Stimulated activated CD4-positive, alpha-beta T cell treated with anti-CD3 and anti-CD28 coated beads, Interleukin-15, amount 100 ng/mL, for 24 hours (primary cell): ENCODE data around the gene FAR1.

ENCODE experiments used
- DNase-seq: peaks from one replicate; pipeline ENCODE4 v3.0.0-alpha.2; 2020

The FAR1 gene

DNA sequence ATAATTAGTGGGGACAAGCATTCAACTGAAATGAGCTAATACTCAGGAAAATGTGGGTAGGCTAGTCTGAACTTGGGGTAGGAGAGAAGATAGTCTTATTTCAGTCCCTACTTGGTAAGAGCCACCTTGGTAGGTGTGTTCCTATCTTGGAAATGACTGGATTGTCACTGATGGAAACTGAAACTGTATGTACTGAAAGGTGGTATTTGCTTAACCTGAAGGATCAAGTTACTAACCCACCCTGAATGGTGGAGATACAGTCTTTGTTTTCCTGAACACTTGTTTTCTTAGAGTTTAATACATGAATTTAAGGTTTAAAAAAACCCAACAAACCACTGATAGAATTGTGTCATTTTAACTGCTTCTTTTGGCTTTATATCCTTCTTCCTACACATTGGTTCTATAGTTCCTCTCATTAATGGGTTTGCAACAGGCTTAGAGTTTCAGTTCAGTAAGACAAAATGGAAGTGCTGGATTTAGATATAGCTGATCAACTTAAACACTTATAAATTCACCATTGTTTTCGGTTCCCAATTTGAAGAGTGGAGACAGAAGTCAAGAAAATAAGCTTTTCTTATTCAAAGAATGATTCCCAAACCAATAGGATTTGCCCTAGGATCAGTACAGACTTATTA lies 4.2 kb downstream of the FAR1 start:
- no peak for DNase-seq

GRCh38 chr11:13674799-13675509 lies 6.5 kb downstream of the FAR1 start:
- no peak for DNase-seq

GRCh38 chr11:13676576-13676975 lies 8.1 kb downstream of the FAR1 start:
- no peak for DNase-seq

DNA sequence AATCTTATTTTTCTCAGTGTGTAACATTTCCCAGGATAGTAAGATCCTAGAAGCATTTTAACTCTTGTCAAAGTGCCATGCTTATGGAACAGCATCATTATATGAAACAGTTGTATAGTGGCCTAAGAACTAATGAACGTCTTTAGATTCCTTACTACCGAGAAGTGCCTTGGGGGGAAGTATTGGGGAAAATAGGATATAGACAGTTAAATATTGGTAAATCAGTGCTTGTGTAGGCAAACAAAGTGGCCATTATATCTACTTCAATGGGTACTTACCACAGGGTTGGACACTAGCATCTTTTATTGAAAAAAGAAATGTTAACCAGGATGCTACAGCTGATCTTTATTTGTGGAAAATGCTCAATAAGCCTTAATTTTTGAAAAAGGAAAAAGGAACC lies 11.3 kb downstream of the FAR1 start:
- DNase-seq = no peak

DNA sequence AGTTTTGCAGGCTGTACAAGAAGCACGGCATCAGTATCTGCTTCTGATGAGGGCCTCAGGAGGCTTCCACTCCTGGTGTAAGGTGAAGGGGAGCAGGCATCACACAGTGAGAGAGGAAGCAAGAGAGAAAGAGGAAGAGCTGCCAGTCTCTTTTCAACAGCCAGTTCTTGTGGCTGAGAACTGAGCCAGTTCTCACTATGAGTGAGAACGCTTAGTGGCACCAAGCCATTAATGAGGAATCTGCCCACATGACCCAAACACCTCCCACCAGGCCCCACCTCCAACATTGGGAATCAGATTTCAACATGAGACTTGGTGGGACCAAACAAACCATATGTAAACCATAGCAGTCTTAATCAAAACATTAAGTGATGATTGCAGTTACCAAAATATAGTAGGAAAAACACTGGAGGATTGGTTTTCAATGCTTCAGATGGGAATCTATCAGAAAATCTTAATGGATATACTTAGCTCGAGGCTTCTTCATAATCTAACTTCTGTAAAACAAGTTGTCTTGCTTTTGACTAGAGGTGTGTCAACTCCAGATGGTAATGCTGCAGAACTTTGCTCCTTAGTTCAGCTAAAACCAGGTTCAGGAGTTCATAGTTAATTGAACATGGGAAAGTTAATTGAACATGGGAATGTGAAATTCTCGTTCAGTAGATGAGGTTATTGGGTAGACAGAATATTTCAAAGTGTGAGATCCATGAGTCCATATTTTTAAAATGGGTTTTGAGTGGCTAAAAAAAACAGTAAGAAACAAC lies 12.2 kb downstream of the FAR1 start:
- no peak for DNase-seq

- no peak for DNase-seq
Measured at GRCh38 chr11:13681446-13681845, 13.0 kb downstream of the FAR1 start.

DNA sequence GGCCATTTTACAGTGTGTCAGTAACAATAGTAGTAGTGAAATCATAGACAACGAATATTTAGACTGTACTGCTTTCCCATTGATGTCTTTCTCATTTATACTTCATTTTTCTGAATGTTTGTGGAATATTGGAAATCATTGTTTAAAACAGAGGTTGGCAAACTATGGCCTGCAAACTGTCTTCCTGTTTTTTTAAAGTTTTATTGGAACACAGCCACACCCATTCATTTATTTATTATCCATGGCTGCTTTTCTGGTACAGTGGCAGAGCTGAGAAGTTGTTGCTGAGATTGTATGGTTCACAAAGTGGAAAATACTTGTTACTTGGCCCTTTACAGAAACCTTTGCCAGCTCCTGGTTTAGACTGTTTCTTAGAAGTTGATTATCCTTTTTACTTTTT lies 13.7 kb downstream of the FAR1 start:
- DNase-seq = no peak

DNA sequence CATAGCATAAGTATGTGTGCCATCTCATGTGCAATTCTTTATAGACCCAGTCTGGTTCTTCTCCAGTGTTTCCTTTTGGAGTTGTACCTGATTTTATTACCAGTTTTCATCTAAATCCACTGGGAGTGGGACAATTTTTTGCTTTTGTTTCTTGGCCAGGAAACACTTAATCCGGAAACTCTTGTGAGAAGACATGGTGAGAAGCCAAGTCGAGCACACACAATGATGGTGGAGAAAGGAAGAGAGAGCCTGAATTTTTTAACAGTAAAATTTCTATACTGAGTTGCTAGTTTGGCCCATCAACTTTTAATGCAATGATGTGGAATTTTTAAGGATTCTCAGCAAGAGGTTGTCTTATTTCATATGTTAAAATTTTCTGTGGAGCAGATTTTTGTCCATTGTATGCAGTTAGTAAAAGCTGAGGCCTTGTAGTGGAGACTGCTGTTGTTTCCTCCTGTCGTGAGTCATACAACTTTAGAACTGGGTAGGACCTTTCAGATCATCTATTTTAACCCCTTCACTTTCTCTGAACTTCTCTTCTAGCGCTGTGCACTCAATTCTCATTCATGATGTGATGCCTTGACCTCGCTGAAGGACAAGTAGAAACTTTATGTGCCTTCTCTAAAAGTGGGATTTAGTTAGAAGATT lies 17.1 kb downstream of the FAR1 start:
- no peak for DNase-seq

- DNase-seq = no peak
Measured at GRCh38 chr11:13686776-13687175, 18.3 kb downstream of the FAR1 start.

DNA sequence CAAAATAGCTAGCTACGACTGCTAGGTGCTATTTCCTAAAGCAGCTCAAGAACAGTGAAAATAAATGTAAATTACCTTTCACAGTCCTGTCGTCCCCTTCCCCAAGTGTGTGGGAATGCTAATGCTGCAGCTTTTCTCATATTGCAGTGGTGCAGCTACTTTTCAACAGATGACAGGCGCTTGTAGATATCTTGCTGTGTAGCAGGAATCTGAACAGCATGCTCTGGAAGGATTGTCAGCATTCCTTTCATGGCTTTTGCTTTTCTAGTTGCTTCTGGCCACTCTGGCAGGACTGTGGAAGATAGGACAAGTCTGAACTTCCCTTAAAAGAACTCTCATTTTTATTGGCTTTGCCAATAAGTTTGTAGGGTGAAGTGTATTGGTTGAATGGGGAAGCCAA lies 18.8 kb downstream of the FAR1 start:
- no peak for DNase-seq

GRCh38 chr11:13691286-13691899 lies 22.9 kb downstream of the FAR1 start:
- DNase-seq = no peak

- no peak for DNase-seq
Measured at GRCh38 chr11:13692172-13692571, 23.7 kb downstream of the FAR1 start.

GRCh38 chr11:13694115-13694514 lies 25.6 kb downstream of the FAR1 start:
- no peak for DNase-seq

DNA sequence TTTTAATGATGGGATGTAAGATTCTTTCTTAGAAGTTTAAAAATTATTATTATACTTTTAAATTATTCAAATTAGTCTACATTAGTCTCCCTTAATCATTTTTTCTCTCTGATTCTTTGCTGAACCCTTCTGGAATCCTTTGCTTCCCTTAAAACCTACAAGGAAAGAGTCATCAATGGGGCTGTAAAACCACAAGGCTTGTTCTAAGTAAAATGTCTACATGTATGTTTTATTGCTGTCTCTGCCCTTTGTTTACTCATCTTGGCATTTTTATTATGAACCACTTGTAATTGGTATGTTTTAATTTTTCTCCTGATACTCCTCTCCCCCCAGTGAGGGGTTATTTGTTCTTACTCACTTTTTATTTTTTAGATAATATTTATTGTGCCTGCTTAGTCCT lies 27.4 kb downstream of the FAR1 start:
- no peak for DNase-seq

GRCh38 chr11:13697710-13698109 lies 29.2 kb downstream of the FAR1 start:
- no peak for DNase-seq

DNA sequence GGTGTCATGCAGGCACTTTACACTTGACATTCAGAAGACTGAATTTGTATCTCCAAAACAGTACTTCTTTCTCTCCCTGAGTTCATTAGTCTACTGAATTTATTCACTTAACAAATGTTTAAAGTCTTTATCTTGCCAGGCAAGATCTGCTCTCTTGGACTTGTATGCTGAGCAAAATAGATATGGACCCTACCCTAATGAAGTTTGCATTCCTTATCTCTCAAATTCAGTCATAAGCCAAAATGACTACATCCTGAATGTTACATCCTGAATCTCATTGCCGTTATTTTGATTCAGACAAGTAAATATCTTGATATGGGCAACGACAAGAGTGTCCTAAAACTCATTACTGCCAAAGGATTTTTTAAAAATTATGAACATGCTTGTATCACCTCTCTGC lies 29.7 kb downstream of the FAR1 start:
- no peak for DNase-seq

- no peak for DNase-seq
Measured at GRCh38 chr11:13699041-13699440, 30.6 kb downstream of the FAR1 start.

- DNase-seq = no peak
Measured at GRCh38 chr11:13699870-13700269, 31.4 kb downstream of the FAR1 start.

DNA sequence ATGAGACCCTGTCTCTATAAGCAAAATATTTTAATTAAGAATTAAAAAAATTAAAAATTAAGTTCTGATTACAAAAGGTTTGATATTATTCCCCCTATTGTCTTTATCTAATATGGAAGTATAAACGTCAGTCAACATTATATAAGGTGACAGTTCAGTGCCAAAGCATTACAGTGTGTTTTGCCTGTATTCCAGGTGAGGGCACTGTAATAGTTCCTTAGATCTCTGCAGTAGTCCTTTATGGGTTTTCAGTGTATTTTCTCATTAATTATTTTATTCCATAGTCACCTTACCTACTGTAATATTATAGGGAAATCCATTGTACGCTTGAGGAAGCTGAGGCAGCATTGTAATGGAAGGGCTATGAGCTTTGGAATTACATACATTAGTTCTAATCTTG lies 33.0 kb downstream of the FAR1 start:
- no peak for DNase-seq

DNA sequence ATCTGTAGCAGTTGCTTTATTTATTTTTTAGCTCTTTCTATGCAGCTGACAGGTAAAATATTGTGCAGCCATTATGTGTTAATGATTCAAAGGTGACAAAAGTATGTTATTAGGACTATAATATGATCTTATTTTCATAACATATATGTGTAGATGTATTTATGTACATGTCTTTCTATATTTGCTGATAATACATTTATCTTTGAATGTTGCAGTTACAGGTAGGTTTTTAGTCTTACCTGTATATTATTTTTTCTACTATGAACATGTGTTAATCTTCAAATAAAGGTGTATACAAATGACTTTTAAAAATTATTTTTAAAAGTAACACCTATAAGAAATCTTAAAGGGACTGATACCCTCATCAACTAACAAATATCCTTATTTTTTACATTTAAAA lies 33.6 kb downstream of the FAR1 start:
- DNase-seq = no peak

DNA sequence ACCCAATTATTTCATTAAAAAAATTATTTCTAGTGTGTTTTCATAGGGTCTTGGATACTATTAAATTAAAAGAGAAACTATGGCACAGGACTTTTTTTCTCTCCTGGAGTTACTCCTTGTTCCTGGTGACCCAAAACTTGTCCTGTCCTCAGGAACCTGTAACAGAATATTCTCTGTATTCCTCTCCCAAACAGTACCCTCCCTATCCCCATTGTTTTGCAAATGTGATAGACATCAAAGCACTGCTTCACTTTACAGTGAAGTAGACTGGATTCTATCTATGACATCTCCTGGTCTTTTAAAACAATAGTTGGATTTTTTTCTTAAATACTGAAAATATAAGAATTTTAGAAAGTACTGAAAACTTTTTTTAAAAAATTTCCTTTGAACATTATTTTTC lies 37.2 kb downstream of the FAR1 start:
- DNase-seq = no peak

- no peak for DNase-seq
Measured at GRCh38 chr11:13713982-13714381, 45.5 kb downstream of the FAR1 start.

- DNase-seq = no peak
Measured at GRCh38 chr11:13717331-13717730, 48.9 kb downstream of the FAR1 start.
